Glutamatergic neuron (in vitro differentiated cells): ENCODE data around the gene MERTK. TPM values are rescaled to one million over a fixed set of nuclear protein-coding genes. Genes with fewer than 3 reads are reported as not detected.

Experiments used
- DNase-seq: peaks from one replicate; pipeline ENCODE4 v3.0.0; 2022
- H3K27ac Mint-ChIP-seq: one replicate; pipeline ENCODE4 v1.8.0; 2020; ENCODE audit warnings: mild to moderate bottlenecking, mixed read lengths, inconsistent platforms; ENCODE audit not compliant: unreplicated experiment
- H3K27me3 Mint-ChIP-seq: one replicate; pipeline ENCODE4 v1.8.0; 2020; ENCODE audit warnings: mild to moderate bottlenecking, moderate library complexity, mixed read lengths, inconsistent platforms; ENCODE audit not compliant: unreplicated experiment
- H3K36me3 Mint-ChIP-seq: one replicate; pipeline ENCODE4 v1.8.0; 2020; ENCODE audit warnings: mild to moderate bottlenecking, mixed read lengths, inconsistent platforms; ENCODE audit not compliant: unreplicated experiment
- H3K4me1 Mint-ChIP-seq: one replicate; pipeline ENCODE4 v1.8.0; 2020; ENCODE audit warnings: mild to moderate bottlenecking, low read depth, mixed read lengths, inconsistent platforms; ENCODE audit not compliant: unreplicated experiment
- H3K4me3 Mint-ChIP-seq: one replicate; pipeline ENCODE4 v1.8.0; 2020; ENCODE audit warnings: mild to moderate bottlenecking, mixed read lengths, inconsistent platforms; ENCODE audit not compliant: unreplicated experiment
- H3K9me3 Mint-ChIP-seq: one replicate; pipeline ENCODE4 v1.8.0; 2020; ENCODE audit warnings: mild to moderate bottlenecking, moderate library complexity, mixed read lengths, inconsistent platforms; ENCODE audit not compliant: unreplicated experiment
- total RNA-seq: library from RNA; stranded (reverse); fragmentation: NEBNext Ultra II Directional; extraction: Animal tissue kit (Norgen Biotek cat#: 25700); gene quantifications from one replicate; pipeline ENCODE4 v1.2.1, GENCODE V29; 2021; ENCODE audit not compliant: unreplicated experiment
- TF ChIP-seq, protein P1 (sequence below): fragments of 200-600 bp; sonication (generic); IDR thresholded peaks from one replicate; pipeline ENCODE4 v1.5.0; 2021; ENCODE audit not compliant: partially characterized antibody, unreplicated experiment

MERTK gene
- total RNA-seq, 1 donor from 2014 or later = 2.3 TPM

DNA sequence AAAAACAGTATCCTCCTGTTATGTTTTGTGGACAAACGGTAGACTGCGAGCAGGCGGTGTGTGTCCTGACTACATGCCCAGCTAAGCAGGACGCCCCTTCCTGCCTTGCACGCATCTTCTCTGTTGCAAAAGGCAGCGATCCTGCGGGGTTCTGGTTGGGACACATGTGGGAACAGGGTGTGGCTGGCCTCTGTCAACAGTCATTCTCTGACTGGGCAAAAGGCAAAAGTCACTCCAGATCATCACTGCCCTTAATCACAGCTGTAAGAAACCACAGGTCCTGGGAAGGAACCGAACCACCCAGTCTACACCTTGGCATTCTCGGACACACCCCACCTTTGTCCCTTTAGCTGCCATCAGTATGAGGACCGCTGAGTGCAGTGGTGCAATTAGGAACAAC lies 112.3 kb downstream of the MERTK start:
- H3K9me3 Mint-ChIP-seq = peaks cover 3% of the 10 kb centered on the region
- no peak overlapping the region for H3K27ac Mint-ChIP-seq
- H3K27me3 Mint-ChIP-seq = no peaks in the 10 kb centered on the region
- no peak overlapping the region for H3K4me3 Mint-ChIP-seq
- TF ChIP-seq, protein P1, sequence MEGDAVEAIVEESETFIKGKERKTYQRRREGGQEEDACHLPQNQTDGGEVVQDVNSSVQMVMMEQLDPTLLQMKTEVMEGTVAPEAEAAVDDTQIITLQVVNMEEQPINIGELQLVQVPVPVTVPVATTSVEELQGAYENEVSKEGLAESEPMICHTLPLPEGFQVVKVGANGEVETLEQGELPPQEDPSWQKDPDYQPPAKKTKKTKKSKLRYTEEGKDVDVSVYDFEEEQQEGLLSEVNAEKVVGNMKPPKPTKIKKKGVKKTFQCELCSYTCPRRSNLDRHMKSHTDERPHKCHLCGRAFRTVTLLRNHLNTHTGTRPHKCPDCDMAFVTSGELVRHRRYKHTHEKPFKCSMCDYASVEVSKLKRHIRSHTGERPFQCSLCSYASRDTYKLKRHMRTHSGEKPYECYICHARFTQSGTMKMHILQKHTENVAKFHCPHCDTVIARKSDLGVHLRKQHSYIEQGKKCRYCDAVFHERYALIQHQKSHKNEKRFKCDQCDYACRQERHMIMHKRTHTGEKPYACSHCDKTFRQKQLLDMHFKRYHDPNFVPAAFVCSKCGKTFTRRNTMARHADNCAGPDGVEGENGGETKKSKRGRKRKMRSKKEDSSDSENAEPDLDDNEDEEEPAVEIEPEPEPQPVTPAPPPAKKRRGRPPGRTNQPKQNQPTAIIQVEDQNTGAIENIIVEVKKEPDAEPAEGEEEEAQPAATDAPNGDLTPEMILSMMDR = no peak
- no peaks in the 10 kb centered on the region for H3K4me1 Mint-ChIP-seq
- DNase-seq = no peak
- no peaks in the 10 kb centered on the region for H3K36me3 Mint-ChIP-seq

DNA sequence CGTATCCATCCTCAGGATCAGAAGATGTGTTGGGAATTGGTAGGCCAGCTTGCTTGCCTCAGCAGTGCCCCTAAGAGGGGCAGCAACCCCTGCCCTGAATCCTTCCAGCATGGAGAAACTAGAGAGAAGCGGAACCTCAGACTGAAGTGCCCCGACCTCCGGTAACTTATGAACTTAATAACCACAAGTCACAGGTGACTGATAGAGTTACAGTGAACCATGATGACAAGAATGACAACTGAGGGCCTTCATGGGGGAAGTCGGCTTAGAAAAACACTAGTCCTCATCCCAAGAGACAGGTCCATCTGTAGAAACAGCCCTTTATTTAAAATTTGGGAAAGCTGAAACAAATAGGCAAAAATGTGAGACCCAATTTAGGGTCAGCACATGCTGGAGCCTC lies 114.1 kb downstream of the MERTK start:
- Mint-ChIP-seq H3K27ac (no peak overlapping the region), H3K9me3 (peaks cover 3% of the 10 kb centered on the region), H3K4me3 (no peak overlapping the region), H3K36me3 (no peaks in the 10 kb centered on the region), H3K27me3 (no peaks in the 10 kb centered on the region), H3K4me1 (no peaks in the 10 kb centered on the region)
- TF ChIP-seq, protein P1 = no peak
- no peak for DNase-seq

DNA sequence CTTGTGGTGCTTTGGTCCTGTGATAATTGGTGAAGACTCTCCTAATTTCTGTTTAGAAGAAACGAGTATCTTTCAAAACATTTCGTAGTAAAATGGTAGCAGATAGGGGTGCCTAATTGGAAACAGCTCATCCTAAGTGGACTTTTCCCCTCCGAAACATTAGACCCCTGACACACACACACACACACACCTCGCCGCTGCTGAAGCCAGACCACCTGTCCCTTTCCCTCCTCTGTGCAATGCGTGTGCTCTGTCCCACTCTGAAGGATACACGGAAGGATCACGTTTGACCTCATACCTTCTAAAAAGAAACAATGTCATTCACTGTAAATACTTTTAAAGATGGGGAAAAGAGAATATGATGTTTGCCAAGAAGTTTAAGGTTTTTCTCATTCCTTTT lies 120.4 kb downstream of the MERTK start:
- Mint-ChIP-seq H3K27ac (no peak overlapping the region), H3K27me3 (peaks cover 2% of the 10 kb centered on the region), H3K36me3 (no peaks in the 10 kb centered on the region), H3K4me3 (no peak overlapping the region), H3K9me3 (peaks cover 3% of the 10 kb centered on the region), H3K4me1 (no peaks in the 10 kb centered on the region)
- TF ChIP-seq, protein P1 = no peak
- no peak for DNase-seq

DNA sequence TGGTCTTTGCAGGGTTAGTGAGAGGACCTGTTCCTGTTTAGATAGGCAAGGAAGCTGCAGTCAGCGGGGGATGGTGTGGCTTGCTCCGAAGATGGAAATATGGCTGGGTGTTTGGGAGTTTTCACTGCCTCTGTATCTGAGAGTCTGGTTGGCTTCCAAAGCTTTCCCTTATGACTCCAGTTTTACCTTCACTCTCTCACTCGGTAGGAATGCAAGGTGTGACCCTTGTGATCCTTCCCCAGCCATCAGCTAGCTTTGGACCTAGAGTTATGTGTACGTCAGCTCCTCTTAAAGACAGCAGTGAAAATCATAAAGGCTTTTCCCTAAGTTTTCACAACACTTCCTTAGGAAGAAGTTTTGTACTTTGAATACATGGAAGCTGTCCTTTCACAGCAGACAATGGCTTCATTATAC lies 121.2 kb downstream of the MERTK start:
- DNase-seq = no peak
- no peaks in the 10 kb centered on the region for H3K36me3 Mint-ChIP-seq
- TF ChIP-seq, protein P1 = no peak
- no peaks in the 10 kb centered on the region for H3K4me1 Mint-ChIP-seq
- peaks cover 3% of the 10 kb centered on the region for H3K9me3 Mint-ChIP-seq
- peaks cover 2% of the 10 kb centered on the region for H3K27me3 Mint-ChIP-seq
- H3K27ac Mint-ChIP-seq = no peak overlapping the region
- no peak overlapping the region for H3K4me3 Mint-ChIP-seq

DNA sequence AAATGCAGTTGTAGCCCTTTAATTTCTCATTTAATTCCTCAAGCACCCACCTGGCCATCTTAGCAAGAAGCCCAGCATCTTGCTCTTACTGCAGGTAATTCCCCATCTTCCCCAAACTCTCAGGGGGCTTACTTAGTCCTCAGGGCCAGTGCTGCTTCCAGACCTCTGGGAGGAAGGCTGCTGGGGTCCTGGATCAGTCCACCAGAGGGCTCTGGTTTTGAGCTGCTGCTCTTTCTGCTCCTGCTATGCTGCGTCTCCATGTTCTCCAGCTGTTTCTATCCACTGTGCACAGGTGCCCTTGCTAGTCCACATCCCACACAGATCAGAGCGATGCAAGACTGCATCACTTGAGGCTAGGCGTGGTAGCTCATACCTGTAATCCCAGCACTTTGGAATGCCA lies 122.2 kb downstream of the MERTK start:
- no peak overlapping the region for H3K4me3 Mint-ChIP-seq
- no peaks in the 10 kb centered on the region for H3K4me1 Mint-ChIP-seq
- H3K36me3 Mint-ChIP-seq = no peaks in the 10 kb centered on the region
- peaks cover 2% of the 10 kb centered on the region for H3K27me3 Mint-ChIP-seq
- no peak overlapping the region for H3K27ac Mint-ChIP-seq
- H3K9me3 Mint-ChIP-seq = peaks cover 1% of the 10 kb centered on the region
- TF ChIP-seq, protein P1 = no peak
- DNase-seq = no peak
